EH (cell line): Measurements from ENCODE around the gene PDE7B.
"Not testable (repeated sequence)": the region's sequence is repeated elsewhere in the genome, so short reads cannot be mapped to it uniquely, and the experiment has no call there.

Experiments
- DNase-seq: peaks from one replicate; pipeline ENCODE4 v3.0.0-alpha.2; 2015; ENCODE audit warnings: low read depth

The PDE7B gene

GRCh38 chr6:136111831-136112230 is 260.3 kb downstream of the PDE7B start:
- no peak for DNase-seq

GRCh38 chr6:136112262-136112661 is 260.8 kb downstream of the PDE7B start:
- no peak for DNase-seq

- peak; percentile 86 for DNase-seq
Observed at GRCh38 chr6:136113736-136114173, 262.3 kb downstream of the PDE7B start.

- DNase-seq, result no peak
Observed at GRCh38 chr6:136114661-136115060, 263.2 kb downstream of the PDE7B start.

GRCh38 chr6:136115941-136116340 is 264.4 kb downstream of the PDE7B start:
- DNase-seq, result no peak

- peak; percentile 51 for DNase-seq
Observed at GRCh38 chr6:136117081-136117480, 265.6 kb downstream of the PDE7B start.

GRCh38 chr6:136118787-136119186 is 267.3 kb downstream of the PDE7B start:
- no peak for DNase-seq

GRCh38 chr6:136123468-136123867 is 272.0 kb downstream of the PDE7B start:
- DNase-seq, result peak; percentile 79

- no peak for DNase-seq
Observed at GRCh38 chr6:136125585-136125984, 274.1 kb downstream of the PDE7B start.

- no peak for DNase-seq
Observed at GRCh38 chr6:136127873-136128272, 276.4 kb downstream of the PDE7B start.

GRCh38 chr6:136129365-136129764 is 277.9 kb downstream of the PDE7B start:
- peak; percentile 15 for DNase-seq

- DNase-seq, result no peak
Observed at GRCh38 chr6:136134268-136134667, 282.8 kb downstream of the PDE7B start.

- no peak for DNase-seq
Observed at GRCh38 chr6:136134751-136135150, 283.2 kb downstream of the PDE7B start.

- no peak for DNase-seq
Observed at GRCh38 chr6:136136274-136136673, 284.8 kb downstream of the PDE7B start.

GRCh38 chr6:136137008-136137692 is 285.6 kb downstream of the PDE7B start:
- DNase-seq, result no peak

- no peak for DNase-seq
Observed at GRCh38 chr6:136137739-136138402, 286.4 kb downstream of the PDE7B start.

GRCh38 chr6:136139111-136139510 is 287.6 kb downstream of the PDE7B start:
- not testable (repeated sequence) for DNase-seq

- DNase-seq, result peak; percentile 10
Observed at GRCh38 chr6:136144251-136145023, 292.9 kb downstream of the PDE7B start.

GRCh38 chr6:136146130-136146529 is 294.6 kb downstream of the PDE7B start:
- no peak for DNase-seq

GRCh38 chr6:136147342-136147741 is 295.8 kb downstream of the PDE7B start:
- DNase-seq, result no peak

- no peak for DNase-seq
Observed at GRCh38 chr6:136148051-136148450, 296.6 kb downstream of the PDE7B start.

- no peak for DNase-seq
Observed at GRCh38 chr6:136148523-136148922, 297.0 kb downstream of the PDE7B start.

- DNase-seq, result peak; percentile 49
Observed at GRCh38 chr6:136149311-136149710, 297.8 kb downstream of the PDE7B start.
